NT2/D1 (cell line): ENCODE data around the gene ITPRID2.
A peak's percentile ranks its signal among the peaks of the same experiment; 100 is the strongest.

Experiments used
- DNase-seq: peaks from one replicate; pipeline ENCODE4 v3.0.0-alpha.2; 2011; ENCODE audit warnings: low read depth, low spot score
- H3K27me3 ChIP-seq: 2 replicates; pipeline ENCODE4 v1.6.0; 2011; ENCODE audit warnings: mild to moderate bottlenecking; ENCODE audit not compliant: insufficient read length, insufficient read depth
- H3K36me3 ChIP-seq: 2 replicates; pipeline ENCODE4 v1.6.1; 2011; ENCODE audit warnings: mild to moderate bottlenecking, low read length, mixed read lengths; ENCODE audit not compliant: insufficient read depth, insufficient read length
- H3K4me1 ChIP-seq: 2 replicates; pipeline ENCODE4 v1.5.1; 2011; ENCODE audit not compliant: insufficient read depth, insufficient read length
- H3K4me3 ChIP-seq: 2 replicates; pipeline ENCODE4 v1.5.1; 2011; ENCODE audit warnings: low read depth; ENCODE audit not compliant: insufficient read length
- H3K9ac ChIP-seq: 2 replicates; pipeline ENCODE4 v1.6.0; 2011; ENCODE audit warnings: low read depth; ENCODE audit not compliant: insufficient read length
- H3K9me3 ChIP-seq: 2 replicates; pipeline ENCODE4 v1.5.1; 2011; ENCODE audit warnings: mild to moderate bottlenecking, low read length; ENCODE audit not compliant: insufficient read depth
- SUZ12 ChIP-seq: IDR thresholded peaks from 2 replicates; pipeline ENCODE4 v1.6.1; 2011; ENCODE audit not compliant: insufficient read length, insufficient read depth; ENCODE audit errors: extremely low read depth
- YY1 ChIP-seq: IDR thresholded peaks from 2 replicates; pipeline ENCODE4 v1.6.1; 2011; ENCODE audit not compliant: insufficient read length, insufficient read depth
- ZNF274 ChIP-seq: IDR thresholded peaks from 2 replicates; pipeline ENCODE4 v1.6.1; 2011; ENCODE audit warnings: mild to moderate bottlenecking, low read depth, low read length

ITPRID2 gene

GRCh38 chr2:181884601-181885000 lies 6.9 kb upstream of the ITPRID2 start:
- DNase-seq = no peak
- Histone ChIP-seq H3K27me3 (no peaks in the 10 kb centered on the region), H3K36me3 (no peaks in the 10 kb centered on the region), H3K4me3 (no peak overlapping the region), H3K4me1 (no peaks in the 10 kb centered on the region), H3K9ac (no peak overlapping the region), H3K9me3 (no peaks in the 10 kb centered on the region)
- TF ChIP-seq ZNF274 = no peak
- no peak for TF ChIP-seq YY1
- no peak for TF ChIP-seq SUZ12

DNA sequence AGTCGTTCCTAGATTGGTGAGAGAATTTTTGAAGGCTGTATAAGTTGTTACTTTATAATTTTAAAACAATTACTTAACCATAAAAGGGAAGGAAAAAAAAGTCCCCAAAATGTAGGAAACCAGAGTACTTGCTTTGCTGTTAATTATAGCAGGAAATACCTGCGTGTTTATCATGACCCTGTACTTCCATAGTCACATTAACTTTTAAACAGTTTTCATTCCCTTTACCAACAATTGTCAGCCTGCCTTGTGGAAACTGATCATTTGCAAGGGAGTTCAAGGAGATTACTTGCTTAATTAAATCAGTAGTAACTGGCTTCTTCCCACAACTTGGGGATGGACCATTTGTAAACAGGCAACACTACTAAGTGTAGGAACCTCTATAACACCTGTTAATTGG lies 6.4 kb upstream of the ITPRID2 start:
- Histone ChIP-seq H3K9ac (no peak overlapping the region), H3K36me3 (no peaks in the 10 kb centered on the region), H3K9me3 (no peaks in the 10 kb centered on the region), H3K27me3 (peaks cover 2% of the 10 kb centered on the region), H3K4me1 (no peaks in the 10 kb centered on the region), H3K4me3 (no peak overlapping the region)
- no peak for TF ChIP-seq ZNF274
- no peak for TF ChIP-seq YY1
- TF ChIP-seq SUZ12 = no peak
- DNase-seq = no peak

DNA sequence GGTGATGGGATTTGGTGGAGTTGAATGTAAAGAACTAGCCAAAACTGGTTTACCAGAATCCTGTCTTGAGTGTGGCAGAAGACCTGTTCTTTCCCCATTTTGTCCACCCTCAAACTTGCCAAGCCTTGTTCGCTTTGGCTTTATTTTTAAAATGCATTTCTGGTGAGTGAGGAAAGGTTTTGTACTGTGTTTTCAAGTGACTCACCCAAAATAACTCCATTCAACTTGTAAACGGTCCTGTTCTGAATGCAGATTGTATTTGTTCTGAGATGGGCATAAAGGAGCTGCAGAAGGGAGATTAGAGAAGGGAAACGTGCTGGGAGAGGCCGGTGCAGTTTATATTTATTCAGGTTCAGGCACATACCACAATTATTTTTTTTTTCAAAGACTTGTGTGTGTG lies 5.3 kb upstream of the ITPRID2 start:
- Histone ChIP-seq H3K36me3 (no peaks in the 10 kb centered on the region), H3K9me3 (no peaks in the 10 kb centered on the region), H3K4me3 (no peak overlapping the region), H3K27me3 (peaks cover 12% of the 10 kb centered on the region), H3K4me1 (no peaks in the 10 kb centered on the region), H3K9ac (no peak overlapping the region)
- TF ChIP-seq SUZ12 = no peak
- TF ChIP-seq YY1 = no peak
- TF ChIP-seq ZNF274 = no peak
- DNase-seq = no peak

GRCh38 chr2:181887045-181887444 lies 4.5 kb upstream of the ITPRID2 start:
- no peak for TF ChIP-seq ZNF274
- no peak for TF ChIP-seq SUZ12
- no peak for TF ChIP-seq YY1
- Histone ChIP-seq H3K36me3 (no peaks in the 10 kb centered on the region), H3K9me3 (no peaks in the 10 kb centered on the region), H3K4me3 (no peak overlapping the region), H3K27me3 (peaks cover 14% of the 10 kb centered on the region), H3K9ac (no peak overlapping the region), H3K4me1 (no peaks in the 10 kb centered on the region)
- DNase-seq = no peak

GRCh38 chr2:181889776-181890175 lies 1.8 kb upstream of the ITPRID2 start:
- H3K4me1 ChIP-seq = no peaks in the 10 kb centered on the region
- no peak for DNase-seq

DNA sequence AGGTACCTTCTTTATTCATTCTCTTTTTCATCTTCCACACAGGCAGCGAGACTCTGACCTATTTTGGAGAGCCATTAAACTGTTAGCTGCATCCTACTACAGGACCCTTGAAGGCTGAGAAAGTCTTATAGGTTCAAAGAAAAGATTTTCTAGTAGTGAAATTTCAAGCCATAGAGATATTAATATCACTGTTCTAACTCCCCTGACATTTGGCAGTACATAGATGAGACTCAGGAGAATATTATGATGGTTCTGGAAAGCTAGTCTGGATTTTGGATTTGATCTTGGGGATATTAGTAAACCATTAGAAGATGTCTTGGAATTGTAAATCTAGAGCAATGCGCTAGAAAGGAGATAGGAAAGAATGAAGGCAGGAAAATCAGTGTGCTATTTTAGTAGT lies 1.3 kb upstream of the ITPRID2 start:
- H3K4me3 ChIP-seq = no peak overlapping the region
- TF ChIP-seq ZNF274 = no peak
- no peak for TF ChIP-seq SUZ12
- TF ChIP-seq YY1 = no peak
- H3K9ac ChIP-seq = no peak overlapping the region
- no peaks in the 10 kb centered on the region for H3K9me3 ChIP-seq
- DNase-seq = no peak
- peaks cover 14% of the 10 kb centered on the region for H3K27me3 ChIP-seq
- H3K36me3 ChIP-seq = peaks cover 7% of the 10 kb centered on the region
- H3K4me1 ChIP-seq = no peaks in the 10 kb centered on the region

More at GRCh38 chr2:181889776-181890175, 1.8 kb upstream of the ITPRID2 start:
- Histone ChIP-seq H3K9ac (no peak overlapping the region), H3K27me3 (peaks cover 14% of the 10 kb centered on the region), H3K4me3 (no peak overlapping the region), H3K36me3 (peaks cover 7% of the 10 kb centered on the region), H3K9me3 (no peaks in the 10 kb centered on the region)
- TF ChIP-seq ZNF274 (no peak), YY1 (no peak), SUZ12 (no peak)

DNA sequence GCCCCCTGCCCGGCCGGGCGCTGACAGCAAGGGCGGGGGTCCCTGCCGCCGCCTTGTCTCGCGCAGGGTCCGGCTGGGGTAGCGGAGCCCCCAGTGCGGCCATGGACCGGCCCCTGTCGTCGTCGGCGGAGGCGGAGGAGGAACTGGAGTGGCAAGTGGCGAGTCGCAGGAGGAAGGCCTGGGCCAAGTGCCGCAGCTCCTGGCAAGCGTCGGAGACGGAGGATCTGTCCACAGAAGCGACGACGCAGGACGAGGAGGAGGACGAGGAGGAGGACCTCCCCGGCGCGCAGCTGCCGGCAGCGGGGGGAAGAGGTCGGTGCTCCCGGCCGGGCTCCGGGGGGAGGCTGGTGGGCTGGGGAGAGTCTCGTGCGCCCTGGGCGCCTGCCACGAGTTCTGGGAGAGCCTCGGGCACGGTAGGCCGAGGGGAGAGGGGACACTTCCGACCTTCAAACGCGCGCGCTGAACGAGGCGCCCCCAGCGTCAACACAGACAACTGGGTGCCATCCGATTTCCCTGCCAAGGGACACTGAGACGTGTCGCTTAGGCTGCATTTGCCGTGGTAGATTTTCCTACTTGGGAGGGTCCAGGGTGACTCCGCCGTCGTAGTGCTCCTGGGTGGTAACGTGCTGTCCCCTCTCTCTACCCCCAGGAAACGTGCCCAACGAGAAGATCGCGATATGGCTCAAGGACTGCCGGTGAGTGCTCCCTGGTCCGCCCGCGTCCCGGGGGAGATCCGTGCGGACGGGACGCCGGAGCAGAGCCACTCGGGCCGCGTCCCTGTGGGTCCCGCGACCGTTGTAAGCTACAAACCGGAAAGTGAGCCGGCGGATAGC lies 652 bp downstream of the ITPRID2 start:
- H3K27me3 ChIP-seq = peaks cover 14% of the 10 kb centered on the region
- no peaks in the 10 kb centered on the region for H3K9me3 ChIP-seq
- H3K4me3 ChIP-seq = peak overlapping the region; percentile 97
- peak; percentile 38 for DNase-seq
- no peak for TF ChIP-seq ZNF274
- no peak for TF ChIP-seq SUZ12
- no peak for TF ChIP-seq YY1
- H3K4me1 ChIP-seq = no peaks in the 10 kb centered on the region
- H3K9ac ChIP-seq = peak overlapping the region; percentile 94
- peaks cover 7% of the 10 kb centered on the region for H3K36me3 ChIP-seq

DNA sequence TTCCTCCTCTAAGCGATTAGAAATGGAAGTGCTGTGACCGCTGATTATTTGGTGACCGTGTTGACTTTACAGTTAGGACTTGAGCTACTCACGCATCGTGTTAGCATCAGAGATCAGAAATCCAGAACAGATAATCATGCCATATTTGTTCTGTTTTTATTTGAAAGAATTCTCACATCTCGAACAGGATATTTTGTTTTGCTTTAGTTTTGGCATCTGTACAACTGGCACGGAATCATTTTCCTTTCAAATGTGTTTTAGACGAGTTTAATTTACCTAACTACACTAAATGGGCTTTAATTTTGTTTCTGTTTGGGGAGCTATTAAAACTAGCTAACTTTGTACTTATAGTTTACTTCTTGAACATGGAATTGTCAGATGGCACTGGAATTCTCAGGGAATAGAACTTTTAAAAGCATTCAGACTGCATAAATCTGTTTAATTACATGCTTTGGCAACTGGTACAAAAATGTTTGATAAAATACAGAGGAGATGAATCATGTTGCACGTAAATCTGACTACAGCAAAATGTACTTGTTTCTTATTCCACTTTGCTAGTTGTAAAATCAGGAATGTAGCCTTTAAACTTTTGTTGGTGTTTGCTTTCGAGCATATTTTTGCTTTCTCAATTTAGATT lies 1.4 kb downstream of the ITPRID2 start:
- DNase-seq = no peak
- no peak for TF ChIP-seq YY1
- TF ChIP-seq ZNF274 = no peak
- TF ChIP-seq SUZ12 = no peak
- peaks cover 14% of the 10 kb centered on the region for H3K27me3 ChIP-seq
- H3K36me3 ChIP-seq = peaks cover 7% of the 10 kb centered on the region
- H3K4me3 ChIP-seq = peak overlapping the region; percentile 97
- no peaks in the 10 kb centered on the region for H3K9me3 ChIP-seq
- peak overlapping the region; percentile 94 for H3K9ac ChIP-seq
- H3K4me1 ChIP-seq = no peaks in the 10 kb centered on the region
